Measurements from ENCODE around the gene RAB21.

The RAB21 gene

GRCh38 chr12:71838231-71838630 lies 83.6 kb downstream of the RAB21 start:
- no peak for DNase-seq (ENCODE audit: extremely low read depth, low read depth)
- TF ChIP-seq CTCF (IDR thresholded peaks at IDR 0.05; ENCODE audit: low read depth, low read length), result no peak

GRCh38 chr12:71838676-71839075 lies 84.0 kb downstream of the RAB21 start:
- DNase-seq (ENCODE audit: extremely low read depth, low read depth), result no peak
- TF ChIP-seq CTCF (IDR thresholded peaks at IDR 0.05; ENCODE audit: low read depth, low read length), result no peak

- no peak for TF ChIP-seq CTCF (IDR thresholded peaks at IDR 0.05; ENCODE audit: low read depth, low read length)
These were observed 85.7 kb downstream of the RAB21 start for GRCh38 chr12:71840231-71840847.

GRCh38 chr12:71846322-71846940 lies 91.8 kb downstream of the RAB21 start:
- no peak for DNase-seq (ENCODE audit: extremely low read depth, low read depth)
- peak; percentile 56 for TF ChIP-seq CTCF (IDR thresholded peaks at IDR 0.05; ENCODE audit: low read depth, low read length)

More at GRCh38 chr12:71840231-71840847, 85.7 kb downstream of the RAB21 start:
- DNase-seq (ENCODE audit: extremely low read depth, low read depth), result peak; percentile 23

GRCh38 chr12:71848212-71848611 lies 93.5 kb downstream of the RAB21 start:
- no peak for TF ChIP-seq CTCF (IDR thresholded peaks at IDR 0.05; ENCODE audit: low read depth, low read length)
- DNase-seq (ENCODE audit: extremely low read depth, low read depth), result no peak

- DNase-seq (ENCODE audit: extremely low read depth, low read depth), result no peak
- no peak for TF ChIP-seq CTCF (IDR thresholded peaks at IDR 0.05; ENCODE audit: low read depth, low read length)
These were observed 94.6 kb downstream of the RAB21 start for GRCh38 chr12:71849109-71849851.

All from AG09319 (cell line).